SJSA1 (cell line): ENCODE data around the gene KRT16. TPM values are rescaled to one million over a fixed set of nuclear protein-coding genes. Genes with fewer than 3 reads are reported as not detected.
"Not testable (repeated sequence)": the region's sequence is repeated elsewhere in the genome, so short reads cannot be mapped to it uniquely, and the experiment has no call there.

Experiments used
- DNase-seq, 2 experiments: peaks; one replicate each; pipeline ENCODE4 v3.0.0-alpha.2; 2015 to 2020; ENCODE audit warnings: low spot score in 2 of 2, low read depth in 1 of 2
- H3K27ac ChIP-seq: fragments of 250-450 bp; sonication (Bioruptor Pico); 2 replicates; pipeline ENCODE4 v1.5.1; 2020; ENCODE audit warnings: mild to moderate bottlenecking, moderate library complexity
- H3K27me3 ChIP-seq: fragments of 250-450 bp; sonication (Bioruptor Pico); replicated peaks from 2 replicates; pipeline ENCODE4 v1.5.1; 2020; ENCODE audit warnings: mild to moderate bottlenecking, moderate library complexity
- H3K36me3 ChIP-seq: fragments of 250-450 bp; sonication (Bioruptor Pico); 2 replicates; pipeline ENCODE4 v1.5.1; 2020; ENCODE audit warnings: mild to moderate bottlenecking
- H3K4me1 ChIP-seq: fragments of 250-450 bp; sonication (Bioruptor Pico); replicated peaks from 2 replicates; pipeline ENCODE4 v1.6.1; 2021; ENCODE audit warnings: mild to moderate bottlenecking
- H3K4me3 ChIP-seq: fragments of 250-450 bp; sonication (Bioruptor Pico); 2 replicates; pipeline ENCODE4 v1.5.1; 2020; ENCODE audit warnings: mild to moderate bottlenecking
- H3K9me3 ChIP-seq: fragments of 250-450 bp; sonication (Bioruptor Pico); replicated peaks from 2 replicates; pipeline ENCODE4 v1.5.1; 2020; ENCODE audit warnings: mild to moderate bottlenecking
- total RNA-seq: library from RNA; depleted of rRNA; stranded (reverse); fragments of >200 nt; shearing (Covaris generic); gene quantifications from 2 replicates; pipeline ENCODE4 v1.2.3, GENCODE V29; 2014

The KRT16 gene
- total RNA-seq, 1 experiment from 2014 or later, result 0.37 TPM

DNA sequence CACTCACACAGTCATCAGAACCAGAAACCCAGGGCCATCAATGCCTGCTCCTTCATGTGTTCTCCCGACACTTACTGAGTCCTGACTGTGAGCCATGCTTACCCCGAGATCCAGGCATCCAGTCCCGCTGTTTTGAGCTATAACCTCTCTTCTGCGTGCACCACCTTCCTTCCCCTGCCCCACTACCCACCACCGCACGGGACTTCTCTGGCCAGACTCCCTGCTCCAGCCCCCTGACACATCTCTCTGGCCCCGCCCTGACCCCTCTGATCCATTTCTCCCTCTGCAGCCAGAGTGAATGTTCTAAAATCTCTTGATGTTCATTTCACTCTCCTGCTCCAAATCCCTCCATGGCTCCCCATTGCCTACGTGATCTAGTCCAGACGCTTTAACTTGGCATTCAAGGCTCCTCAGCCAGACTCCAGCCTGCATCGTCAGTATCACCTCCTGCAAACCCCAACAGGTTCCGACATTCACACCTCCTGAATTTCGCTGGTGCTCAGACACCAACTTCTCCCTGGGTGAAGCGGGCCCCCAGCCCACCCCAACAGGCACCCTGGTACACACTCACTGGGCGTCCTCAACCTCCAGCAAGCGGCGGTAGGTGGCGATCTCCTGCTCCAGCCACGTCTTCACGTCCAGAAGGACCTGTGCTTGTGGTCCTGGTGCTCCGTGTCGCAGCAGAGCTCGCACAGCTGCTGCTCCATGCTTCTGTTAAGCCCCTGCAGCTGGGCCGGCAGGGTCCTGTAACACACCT is 14.9 kb upstream of the KRT16 start:
- DNase-seq, result no peak
- Histone ChIP-seq H3K36me3 (peaks cover 11% of the 10 kb centered on the region), H3K27me3 (no peaks in the 10 kb centered on the region), H3K9me3 (no peaks in the 10 kb centered on the region), H3K4me1 (peaks cover 33% of the 10 kb centered on the region), H3K27ac (peak overlapping the region; percentile 87; the same call in 1 of the 2 replicates), H3K4me3 (no peak overlapping the region)

DNA sequence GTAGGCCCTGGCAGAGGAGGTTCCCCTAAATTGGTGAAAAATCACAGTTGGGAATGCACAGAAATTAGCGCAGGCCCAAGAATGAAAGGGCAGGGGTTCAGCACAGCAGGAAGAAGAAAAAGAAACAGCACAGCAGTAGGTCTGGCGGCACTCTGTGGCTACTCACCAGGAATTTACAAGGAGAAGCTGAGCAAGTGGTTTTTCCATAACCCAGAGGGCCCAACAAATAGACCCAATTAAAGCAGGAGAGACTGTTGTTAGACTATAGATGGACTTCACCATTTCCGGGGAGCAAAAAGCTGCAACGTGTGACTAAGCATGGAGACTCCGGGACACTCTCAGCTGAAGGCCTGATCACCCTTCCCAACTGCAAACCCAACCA is 14.3 kb upstream of the KRT16 start:
- H3K4me3 ChIP-seq, H3K9me3 ChIP-seq, H3K27me3 ChIP-seq: not testable (repeated sequence)
- H3K4me1 ChIP-seq, result peaks cover 38% of the 10 kb centered on the region
- H3K27ac ChIP-seq, result peak overlapping the region; percentile 87
- H3K36me3 ChIP-seq, result peaks cover 17% of the 10 kb centered on the region
- DNase-seq, result peak; percentile 69 to 73

GRCh38 chr17:41626028-41626913 is 13.7 kb upstream of the KRT16 start:
- Histone ChIP-seq H3K27ac (peak overlapping the region; percentile 87), H3K4me1 (peaks cover 45% of the 10 kb centered on the region), H3K36me3 (peaks cover 23% of the 10 kb centered on the region)
- not testable (repeated sequence) for H3K9me3 ChIP-seq, H3K27me3 ChIP-seq, H3K4me3 ChIP-seq, DNase-seq

DNA sequence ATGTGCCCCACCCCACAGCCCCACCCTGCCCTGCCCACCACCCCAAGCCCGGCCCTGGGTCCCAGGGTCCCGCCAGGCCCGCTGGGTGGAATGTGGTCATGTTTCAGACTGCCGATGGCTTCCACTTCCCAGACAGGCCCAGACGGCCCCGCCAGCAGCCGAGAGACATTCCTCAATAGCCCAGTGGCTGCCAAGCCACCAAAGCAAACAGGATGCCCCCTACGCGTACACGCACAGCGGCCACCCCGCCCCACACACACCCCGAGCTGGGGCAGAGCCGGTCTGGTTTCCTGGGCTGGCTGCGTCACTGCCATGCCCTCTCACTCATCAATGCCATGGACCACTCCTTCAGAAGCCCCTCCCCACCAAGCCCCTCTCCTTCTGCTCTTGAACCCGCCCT is 13.0 kb upstream of the KRT16 start:
- H3K27me3 ChIP-seq, result no peaks in the 10 kb centered on the region
- H3K27ac ChIP-seq, result peak overlapping the region; percentile 87
- H3K36me3 ChIP-seq, result peaks cover 30% of the 10 kb centered on the region
- DNase-seq, result peak; percentile 79 to 94
- H3K4me3 ChIP-seq, result no peak overlapping the region
- H3K9me3 ChIP-seq, result no peaks in the 10 kb centered on the region
- H3K4me1 ChIP-seq, result peaks cover 51% of the 10 kb centered on the region

GRCh38 chr17:41624208-41625101 is 11.9 kb upstream of the KRT16 start, which contains the start of gene KRT17:
KRT17 (minus strand) TSS chr17:41624575; CDS start chr17:41624509, 66 bp downstream.
- Histone ChIP-seq H3K4me1 (peaks cover 61% of the 10 kb centered on the region), H3K27me3 (no peaks in the 10 kb centered on the region), H3K36me3 (peaks cover 40% of the 10 kb centered on the region), H3K4me3 (peak within 1 kb of the TSS; percentile 42), H3K27ac (peak within 1 kb of the TSS; percentile 87), H3K9me3 (no peaks in the 10 kb centered on the region)
- peak; percentile 98 to 100 for DNase-seq

GRCh38 chr17:41623184-41623861 is 10.8 kb upstream of the KRT16 start:
- peaks cover 71% of the 10 kb centered on the region for H3K4me1 ChIP-seq
- peak overlapping the region; percentile 42 for H3K4me3 ChIP-seq
- peak; percentile 45 to 51 for DNase-seq
- not testable (repeated sequence) for H3K9me3 ChIP-seq, H3K27ac ChIP-seq, H3K27me3 ChIP-seq
- H3K36me3 ChIP-seq, result peaks cover 46% of the 10 kb centered on the region

DNA sequence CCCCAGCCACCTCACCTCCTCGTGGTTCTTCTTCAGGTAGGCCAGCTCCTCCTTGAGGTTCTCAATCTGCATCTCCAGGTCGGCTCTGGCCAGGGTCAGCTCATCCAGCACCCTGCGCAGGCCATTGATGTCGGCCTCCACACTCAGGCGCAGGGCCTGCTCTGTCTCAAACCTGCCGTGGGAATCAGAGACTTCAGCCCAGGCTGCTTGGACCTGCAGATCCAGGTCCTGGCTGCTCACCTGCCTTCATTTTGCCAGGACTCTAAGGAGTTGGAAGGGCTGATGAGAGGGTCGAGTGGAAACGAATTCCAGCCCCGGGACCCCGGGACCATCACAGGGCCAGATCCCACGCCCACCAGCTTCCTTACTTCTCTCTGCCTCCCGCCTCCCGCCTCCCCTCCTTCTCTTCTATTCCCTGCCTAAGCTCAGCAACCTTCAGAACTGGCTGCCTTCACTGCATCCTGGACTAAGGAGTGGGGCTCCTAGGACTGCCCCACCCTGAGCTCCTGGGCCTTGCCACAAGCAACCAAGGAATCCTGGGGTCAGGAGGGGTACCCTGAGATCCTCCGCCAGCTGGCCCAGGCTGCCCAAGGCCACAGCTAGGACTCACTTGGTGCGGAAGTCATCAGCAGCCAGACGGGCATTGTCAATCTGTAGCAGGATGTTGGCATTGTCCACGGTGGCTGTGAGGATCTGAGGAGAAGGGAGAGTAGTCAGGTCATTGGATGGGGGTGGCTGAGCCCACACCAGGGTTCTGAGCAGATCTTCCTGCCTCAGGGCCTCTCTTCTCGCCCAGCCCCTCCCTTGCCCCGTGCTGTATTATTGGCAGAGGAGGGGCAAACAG is 10.0 kb upstream of the KRT16 start:
- not testable (repeated sequence) for H3K9me3 ChIP-seq, H3K27ac ChIP-seq, H3K27me3 ChIP-seq
- peak overlapping the region; percentile 42 for H3K4me3 ChIP-seq
- H3K4me1 ChIP-seq, result peaks cover 73% of the 10 kb centered on the region
- DNase-seq, result peak in 1 of 2 experiments; percentile 46
- H3K36me3 ChIP-seq, result peaks cover 46% of the 10 kb centered on the region

DNA sequence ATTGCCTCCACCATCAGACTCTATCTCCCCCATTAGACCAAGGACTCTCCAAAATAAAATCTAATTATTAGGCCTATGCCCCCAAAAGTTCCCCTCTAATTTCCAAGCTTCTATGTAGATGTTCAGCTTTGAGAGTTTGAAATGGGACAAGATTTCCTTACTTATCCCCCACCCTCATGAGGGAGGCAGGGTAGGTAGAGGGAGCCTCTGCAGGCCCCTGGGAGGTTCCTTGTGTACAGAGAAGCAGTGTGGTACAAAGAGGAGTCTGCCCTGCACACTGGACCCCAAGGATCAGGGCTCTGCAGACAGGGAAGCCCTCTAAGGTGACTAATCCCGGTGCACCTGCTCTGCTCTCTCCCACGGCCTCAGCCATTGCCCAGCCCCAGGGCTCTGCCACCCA is 9.3 kb upstream of the KRT16 start:
- H3K4me3 ChIP-seq, result peak overlapping the region; percentile 42
- H3K27ac ChIP-seq, result no peak overlapping the region
- H3K9me3 ChIP-seq, result no peaks in the 10 kb centered on the region
- H3K36me3 ChIP-seq, result peaks cover 46% of the 10 kb centered on the region
- no peaks in the 10 kb centered on the region for H3K27me3 ChIP-seq
- DNase-seq, result no peak
- H3K4me1 ChIP-seq, result peaks cover 66% of the 10 kb centered on the region

- H3K4me3 ChIP-seq, H3K27me3 ChIP-seq, DNase-seq, H3K27ac ChIP-seq, H3K9me3 ChIP-seq: not testable (repeated sequence)
- Histone ChIP-seq H3K36me3 (peaks cover 46% of the 10 kb centered on the region), H3K4me1 (peaks cover 61% of the 10 kb centered on the region)
Observed at GRCh38 chr17:41621435-41621817, 8.9 kb upstream of the KRT16 start.

DNA sequence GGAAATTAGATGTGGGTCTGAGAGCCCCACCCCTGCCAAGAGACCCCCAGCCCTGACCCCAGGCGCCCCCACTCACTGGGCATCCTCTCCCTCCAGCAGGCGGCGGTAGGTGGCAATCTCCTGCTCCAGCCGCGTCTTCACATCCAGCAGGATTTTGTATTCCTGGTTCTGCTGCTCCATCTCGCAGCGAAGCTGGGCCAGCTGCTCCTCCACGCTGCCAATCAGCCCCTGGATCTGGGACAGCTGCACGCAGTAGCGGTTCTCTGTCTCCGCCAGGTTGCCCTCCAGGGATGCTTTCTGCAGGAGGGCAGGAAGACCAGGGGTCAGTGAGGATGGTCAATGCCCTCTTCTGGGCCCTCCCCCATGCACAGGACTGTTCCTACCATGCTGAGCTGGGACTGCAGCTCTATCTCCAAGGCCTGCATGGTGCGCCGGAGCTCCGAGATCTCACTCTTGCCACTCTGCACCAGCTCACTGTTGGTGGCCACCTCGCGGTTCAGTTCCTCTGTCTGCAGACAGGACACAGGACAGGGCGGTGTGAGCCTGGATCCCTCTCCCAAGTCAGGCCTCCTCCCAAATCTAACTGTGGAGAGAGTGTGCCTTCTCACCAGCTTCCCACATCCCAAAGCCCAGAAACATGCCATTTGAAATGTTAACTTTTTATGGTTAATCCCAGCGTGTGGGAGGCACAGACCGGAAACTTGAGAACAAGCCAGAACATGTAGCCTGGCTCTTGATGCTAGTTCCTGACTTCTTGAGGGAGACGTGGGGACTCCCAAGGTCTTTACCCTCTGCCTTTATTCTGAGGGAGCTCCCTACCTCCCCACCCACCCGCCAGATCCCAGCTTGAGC is 8.2 kb upstream of the KRT16 start:
- Histone ChIP-seq H3K9me3 (no peaks in the 10 kb centered on the region), H3K4me1 (peaks cover 55% of the 10 kb centered on the region), H3K36me3 (peaks cover 46% of the 10 kb centered on the region), H3K27ac (no peak overlapping the region), H3K27me3 (no peaks in the 10 kb centered on the region), H3K4me3 (no peak overlapping the region)
- peak; percentile 35 to 44 for DNase-seq

DNA sequence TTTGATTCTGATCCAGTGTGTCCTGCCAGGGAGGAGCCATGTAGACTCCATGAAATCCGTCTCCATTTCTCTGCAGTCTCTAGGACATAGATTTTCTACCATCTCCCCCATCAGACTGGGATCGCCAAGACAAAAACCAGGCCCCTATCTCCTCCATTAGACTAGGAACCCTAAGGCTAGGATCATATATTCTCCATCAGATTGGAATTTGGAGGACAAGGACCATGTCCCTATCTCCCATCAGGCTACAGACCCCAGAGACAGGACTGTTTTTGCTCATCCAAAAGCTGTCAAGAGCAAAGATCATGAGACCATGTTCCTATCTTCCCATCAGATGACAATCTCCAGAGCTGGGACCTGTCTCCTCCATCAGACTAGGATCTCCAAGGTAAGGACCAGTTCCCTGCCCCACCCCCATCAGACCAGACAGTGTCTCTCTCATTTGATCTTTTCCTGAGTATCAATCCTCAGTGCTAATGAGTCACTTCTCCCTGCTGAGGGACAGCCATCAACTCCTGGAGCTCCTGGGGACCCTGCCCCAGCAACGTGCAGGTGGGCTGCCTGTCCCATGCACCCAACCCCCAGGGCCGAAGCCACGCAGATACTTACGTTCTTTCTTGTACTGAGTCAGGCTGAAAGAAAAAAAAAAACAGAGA is 7.5 kb upstream of the KRT16 start:
- not testable (repeated sequence) for H3K27ac ChIP-seq, H3K27me3 ChIP-seq, H3K9me3 ChIP-seq, H3K4me3 ChIP-seq
- peaks cover 48% of the 10 kb centered on the region for H3K4me1 ChIP-seq
- peak in 1 of 2 experiments; percentile 28 for DNase-seq
- peaks cover 46% of the 10 kb centered on the region for H3K36me3 ChIP-seq
